Stimulated activated naive CD8-positive, alpha-beta T cell treated with anti-CD3 and anti-CD28 coated beads, Interleukin-15, Interleukin-2, amounts not matched to agents 100 ng/mL and 50 ng/mL, for 24 hours (primary cell): ENCODE results near the gene STRA6.

ENCODE experiments used
- H3K27ac Mint-ChIP-seq: one replicate; pipeline ENCODE4 v1.8.0; 2021; ENCODE audit warnings: mild to moderate bottlenecking, mixed read lengths
- H3K27me3 Mint-ChIP-seq: one replicate; pipeline ENCODE4 v1.8.0; 2021; ENCODE audit warnings: mixed read lengths
- H3K36me3 Mint-ChIP-seq: one replicate; pipeline ENCODE4 v1.8.0; 2021; ENCODE audit warnings: low read depth, mixed read lengths
- H3K4me1 Mint-ChIP-seq: one replicate; pipeline ENCODE4 v1.8.0; 2021; ENCODE audit warnings: low read depth, mixed read lengths
- H3K4me3 Mint-ChIP-seq: one replicate; pipeline ENCODE4 v1.8.0; 2021; ENCODE audit warnings: mild to moderate bottlenecking, mixed read lengths
- H3K9me3 Mint-ChIP-seq: one replicate; pipeline ENCODE4 v1.8.0; 2021; ENCODE audit warnings: mixed read lengths

The STRA6 gene

GRCh38 chr15:74185710-74186348, 16.8 kb downstream of the STRA6 start:
- H3K36me3 Mint-ChIP-seq, result no peaks in the 10 kb centered on the region

GRCh38 chr15:74184582-74185091, 17.9 kb downstream of the STRA6 start:
- Mint-ChIP-seq H3K27me3 (no peaks in the 10 kb centered on the region), H3K9me3 (no peaks in the 10 kb centered on the region), H3K4me1 (peaks cover 8% of the 10 kb centered on the region), H3K4me3 (no peak overlapping the region), H3K36me3 (no peaks in the 10 kb centered on the region), H3K27ac (no peak overlapping the region)

More at GRCh38 chr15:74185710-74186348, 16.8 kb downstream of the STRA6 start:
- H3K4me1 Mint-ChIP-seq, result peaks cover 8% of the 10 kb centered on the region
- H3K27ac Mint-ChIP-seq, result peak overlapping the region; percentile 26
- H3K27me3 Mint-ChIP-seq, result no peaks in the 10 kb centered on the region
- no peaks in the 10 kb centered on the region for H3K9me3 Mint-ChIP-seq
- no peak overlapping the region for H3K4me3 Mint-ChIP-seq

GRCh38 chr15:74182131-74182530, 20.5 kb downstream of the STRA6 start:
- Mint-ChIP-seq H3K36me3 (no peaks in the 10 kb centered on the region), H3K27ac (no peak overlapping the region), H3K9me3 (no peaks in the 10 kb centered on the region), H3K4me3 (no peak overlapping the region), H3K27me3 (no peaks in the 10 kb centered on the region), H3K4me1 (peaks cover 8% of the 10 kb centered on the region)

- no peak overlapping the region for H3K27ac Mint-ChIP-seq
- H3K9me3 Mint-ChIP-seq, result no peaks in the 10 kb centered on the region
- no peaks in the 10 kb centered on the region for H3K36me3 Mint-ChIP-seq
- H3K4me1 Mint-ChIP-seq, result peaks cover 8% of the 10 kb centered on the region
- no peaks in the 10 kb centered on the region for H3K27me3 Mint-ChIP-seq
- H3K4me3 Mint-ChIP-seq, result no peak overlapping the region
Observed at GRCh38 chr15:74180881-74181602, 21.5 kb downstream of the STRA6 start.

- H3K9me3 Mint-ChIP-seq, result no peaks in the 10 kb centered on the region
- peaks cover under 1% of the 10 kb centered on the region for H3K4me1 Mint-ChIP-seq
- no peaks in the 10 kb centered on the region for H3K36me3 Mint-ChIP-seq
- no peak overlapping the region for H3K4me3 Mint-ChIP-seq
- no peak overlapping the region for H3K27ac Mint-ChIP-seq
- H3K27me3 Mint-ChIP-seq, result no peaks in the 10 kb centered on the region
Observed at GRCh38 chr15:74179983-74180880, 22.4 kb downstream of the STRA6 start.

- no peak overlapping the region for H3K4me3 Mint-ChIP-seq
- H3K27me3 Mint-ChIP-seq, result no peaks in the 10 kb centered on the region
- no peaks in the 10 kb centered on the region for H3K9me3 Mint-ChIP-seq
- H3K4me1 Mint-ChIP-seq, result no peaks in the 10 kb centered on the region
- no peak overlapping the region for H3K27ac Mint-ChIP-seq
- H3K36me3 Mint-ChIP-seq, result no peaks in the 10 kb centered on the region
Observed at GRCh38 chr15:74179101-74179841, 23.3 kb downstream of the STRA6 start.

- Mint-ChIP-seq H3K4me3 (no peak overlapping the region), H3K36me3 (no peaks in the 10 kb centered on the region), H3K4me1 (no peaks in the 10 kb centered on the region), H3K27me3 (no peaks in the 10 kb centered on the region), H3K27ac (no peak overlapping the region), H3K9me3 (no peaks in the 10 kb centered on the region)
Observed at GRCh38 chr15:74178326-74179100, 24.1 kb downstream of the STRA6 start.

GRCh38 chr15:74176262-74177214, 26.0 kb downstream of the STRA6 start:
- H3K27ac Mint-ChIP-seq, result no peak overlapping the region
- no peaks in the 10 kb centered on the region for H3K4me1 Mint-ChIP-seq
- no peaks in the 10 kb centered on the region for H3K27me3 Mint-ChIP-seq
- H3K36me3 Mint-ChIP-seq, result no peaks in the 10 kb centered on the region
- no peak overlapping the region for H3K4me3 Mint-ChIP-seq
- H3K9me3 Mint-ChIP-seq, result no peaks in the 10 kb centered on the region

GRCh38 chr15:74175271-74176191, 27.1 kb downstream of the STRA6 start:
- no peaks in the 10 kb centered on the region for H3K36me3 Mint-ChIP-seq
- no peak overlapping the region for H3K4me3 Mint-ChIP-seq
- H3K4me1 Mint-ChIP-seq, result no peaks in the 10 kb centered on the region
- H3K9me3 Mint-ChIP-seq, result no peaks in the 10 kb centered on the region
- H3K27me3 Mint-ChIP-seq, result no peaks in the 10 kb centered on the region
- no peak overlapping the region for H3K27ac Mint-ChIP-seq

- Mint-ChIP-seq H3K27ac (no peak overlapping the region), H3K36me3 (no peaks in the 10 kb centered on the region), H3K9me3 (no peaks in the 10 kb centered on the region)
Observed at GRCh38 chr15:74174958-74175253, 27.7 kb downstream of the STRA6 start.

GRCh38 chr15:74174219-74174957, 28.2 kb downstream of the STRA6 start:
- Mint-ChIP-seq H3K27me3 (no peaks in the 10 kb centered on the region), H3K9me3 (no peaks in the 10 kb centered on the region), H3K36me3 (no peaks in the 10 kb centered on the region), H3K4me1 (no peaks in the 10 kb centered on the region), H3K4me3 (no peak overlapping the region), H3K27ac (no peak overlapping the region)

More at GRCh38 chr15:74174958-74175253, 27.7 kb downstream of the STRA6 start:
- Mint-ChIP-seq H3K27me3 (no peaks in the 10 kb centered on the region), H3K4me1 (no peaks in the 10 kb centered on the region), H3K4me3 (no peak overlapping the region)
